HL-60 (cell line): ENCODE measurements around the gene SDS.

Source experiments
- CTCF ChIP-seq: IDR thresholded peaks from one replicate; pipeline ENCODE4 v1.5.1; 2011; ENCODE audit warnings: low read length, control low read depth, inconsistent platforms; ENCODE audit not compliant: insufficient read depth
- POLR2AphosphoS5 ChIP-seq: IDR thresholded peaks from 2 replicates; pipeline ENCODE4 v1.6.1; 2012; ENCODE audit warnings: low read depth
- REST ChIP-seq: IDR thresholded peaks from 2 replicates; pipeline ENCODE4 v1.6.1; 2012; ENCODE audit warnings: low read depth; ENCODE audit not compliant: insufficient replicate concordance

DNA sequence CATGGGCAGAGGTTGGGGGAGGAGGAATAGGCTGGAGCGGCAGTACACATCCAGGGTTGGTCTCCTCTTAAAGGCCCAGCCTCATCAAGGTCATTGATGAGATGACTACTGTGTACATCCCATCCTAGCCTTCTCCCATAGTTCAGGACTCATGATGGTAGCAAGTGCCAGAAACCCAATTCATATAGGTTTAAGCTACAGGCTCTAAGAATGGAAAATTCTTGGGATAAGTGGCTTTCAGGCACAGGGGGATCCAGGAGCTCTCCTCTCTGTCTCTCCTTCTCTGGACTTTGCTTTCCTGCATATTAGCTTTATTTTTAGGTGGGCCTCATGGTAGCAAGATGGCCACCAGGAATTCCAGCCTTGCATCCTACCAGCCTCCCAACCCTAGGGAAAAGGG, 24.8 kb upstream of the SDS start:
- TF ChIP-seq CTCF (no peak), REST (no peak), POLR2AphosphoS5 (no peak)
